ENCODE measurements around the gene HMGB4.

HMGB4 gene

DNA sequence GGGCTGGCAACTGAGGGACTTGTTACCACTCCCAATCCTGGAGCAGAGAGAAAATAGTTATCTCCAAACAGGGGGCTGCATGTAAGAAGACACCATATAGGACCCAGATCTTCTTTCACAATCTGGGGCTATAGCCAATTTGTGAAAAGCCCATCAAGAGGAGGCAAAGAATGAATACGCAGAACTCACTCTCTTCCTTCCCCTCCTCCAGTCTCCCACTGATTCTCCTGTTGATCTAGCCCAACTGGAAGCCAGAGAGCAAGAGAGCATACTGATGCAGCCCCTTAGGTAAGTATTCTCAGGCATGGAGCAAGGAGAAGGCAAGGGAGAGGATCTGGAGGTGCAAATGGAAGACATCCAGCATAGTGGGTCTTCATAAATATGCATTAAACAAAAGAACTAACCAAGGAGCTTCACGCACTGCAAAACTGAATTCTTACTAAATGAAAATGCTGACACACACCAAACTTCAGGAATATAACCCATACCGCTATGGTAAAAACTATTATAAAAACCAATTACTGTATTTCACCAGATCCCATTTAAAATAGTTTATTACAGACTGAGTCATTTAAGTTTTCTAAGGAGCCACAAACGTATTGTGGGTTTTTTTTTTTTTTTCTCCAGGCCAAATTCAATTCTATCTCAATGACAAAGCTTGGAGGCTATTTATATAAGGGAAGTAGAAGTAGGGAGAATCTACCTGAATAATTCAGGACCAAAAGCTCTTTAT is 15.5 kb upstream of the HMGB4 start:
- no peak for DNase-seq (ENCODE audit: low read depth)

GRCh38 chr1:33849211-33849610 is 14.7 kb upstream of the HMGB4 start:
- no peak for DNase-seq (ENCODE audit: low read depth)

DNA sequence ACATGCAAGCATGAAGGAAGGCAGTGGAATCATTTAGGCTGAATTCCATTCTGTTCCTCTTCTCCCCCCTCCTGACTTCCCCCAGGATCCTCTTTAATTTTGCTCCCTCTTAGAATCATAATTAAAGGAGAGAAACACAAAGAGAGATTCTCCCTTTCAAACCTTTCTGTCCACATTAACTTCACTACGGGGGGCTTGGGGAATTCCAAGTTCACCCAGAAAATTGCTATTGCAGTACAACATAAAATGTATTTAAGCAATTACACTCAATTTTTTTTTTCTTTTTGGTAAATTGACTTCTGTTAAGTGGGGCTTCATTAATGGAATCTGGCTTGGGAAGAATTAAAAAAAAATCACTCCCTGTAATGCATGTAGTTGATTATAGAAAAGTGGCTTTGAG is 13.4 kb upstream of the HMGB4 start:
- no peak for DNase-seq (ENCODE audit: low read depth)

DNA sequence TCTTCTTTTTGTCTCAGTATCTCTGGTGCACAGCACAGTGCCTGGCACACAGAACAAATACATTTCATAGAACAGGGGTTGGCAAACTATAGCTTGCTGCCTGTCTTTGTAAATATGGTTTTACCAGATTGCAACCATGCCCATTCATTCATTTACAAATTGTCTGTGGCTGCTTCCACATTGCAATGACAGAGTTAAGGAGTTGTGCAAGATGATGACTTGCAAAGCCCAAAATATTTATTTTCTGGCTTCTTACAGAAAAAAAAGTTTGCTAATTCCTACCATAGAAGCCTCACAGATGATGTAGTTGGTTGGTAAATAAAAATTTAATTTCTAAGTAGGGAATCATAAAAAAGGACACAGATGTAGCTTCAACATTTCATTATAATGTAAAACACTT is 11.2 kb upstream of the HMGB4 start:
- DNase-seq (ENCODE audit: low read depth): no peak

DNA sequence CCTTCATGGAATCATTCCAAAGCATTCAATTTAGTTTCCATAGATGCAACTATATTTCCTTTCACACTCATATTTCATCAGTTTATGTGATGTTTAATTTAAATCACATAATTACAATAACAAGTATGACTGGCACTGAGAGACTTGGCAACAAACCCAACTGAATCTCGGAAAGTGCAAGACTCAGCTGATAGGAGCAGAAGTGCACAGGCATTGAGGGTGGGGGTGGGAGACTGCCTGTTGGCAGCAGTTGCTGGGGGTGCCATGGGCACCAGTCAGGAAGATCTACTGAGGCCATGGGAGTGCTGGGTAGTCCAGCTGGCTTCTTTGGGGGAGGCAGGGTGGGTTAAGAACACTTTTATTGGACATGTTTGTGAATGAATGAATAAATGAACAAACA is 10.4 kb upstream of the HMGB4 start:
- no peak for DNase-seq (ENCODE audit: low read depth)

DNA sequence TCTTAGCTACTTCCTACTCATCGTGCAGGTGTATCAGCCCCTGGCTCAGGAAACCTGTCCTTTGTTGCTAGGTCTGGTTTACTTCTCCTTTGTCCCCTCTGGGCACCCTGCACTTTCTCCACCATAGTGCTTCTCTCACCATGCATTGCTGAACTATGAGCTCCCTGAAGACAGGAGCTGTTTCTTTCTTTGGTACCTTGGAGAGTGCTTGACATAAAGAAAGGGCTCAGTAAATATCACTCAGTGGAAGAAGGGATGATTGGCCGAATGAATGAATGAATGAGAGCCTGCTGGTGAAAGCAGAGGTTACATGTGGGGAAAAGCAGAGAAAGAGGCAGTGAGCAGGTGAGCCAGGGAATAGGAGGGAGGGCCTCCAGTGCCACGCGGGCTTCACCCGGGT is 9.8 kb upstream of the HMGB4 start:
- no peak for DNase-seq (ENCODE audit: low read depth)

- no peak for DNase-seq (ENCODE audit: low read depth)
These were observed 3.2 kb upstream of the HMGB4 start for GRCh38 chr1:33860671-33861070.

DNA sequence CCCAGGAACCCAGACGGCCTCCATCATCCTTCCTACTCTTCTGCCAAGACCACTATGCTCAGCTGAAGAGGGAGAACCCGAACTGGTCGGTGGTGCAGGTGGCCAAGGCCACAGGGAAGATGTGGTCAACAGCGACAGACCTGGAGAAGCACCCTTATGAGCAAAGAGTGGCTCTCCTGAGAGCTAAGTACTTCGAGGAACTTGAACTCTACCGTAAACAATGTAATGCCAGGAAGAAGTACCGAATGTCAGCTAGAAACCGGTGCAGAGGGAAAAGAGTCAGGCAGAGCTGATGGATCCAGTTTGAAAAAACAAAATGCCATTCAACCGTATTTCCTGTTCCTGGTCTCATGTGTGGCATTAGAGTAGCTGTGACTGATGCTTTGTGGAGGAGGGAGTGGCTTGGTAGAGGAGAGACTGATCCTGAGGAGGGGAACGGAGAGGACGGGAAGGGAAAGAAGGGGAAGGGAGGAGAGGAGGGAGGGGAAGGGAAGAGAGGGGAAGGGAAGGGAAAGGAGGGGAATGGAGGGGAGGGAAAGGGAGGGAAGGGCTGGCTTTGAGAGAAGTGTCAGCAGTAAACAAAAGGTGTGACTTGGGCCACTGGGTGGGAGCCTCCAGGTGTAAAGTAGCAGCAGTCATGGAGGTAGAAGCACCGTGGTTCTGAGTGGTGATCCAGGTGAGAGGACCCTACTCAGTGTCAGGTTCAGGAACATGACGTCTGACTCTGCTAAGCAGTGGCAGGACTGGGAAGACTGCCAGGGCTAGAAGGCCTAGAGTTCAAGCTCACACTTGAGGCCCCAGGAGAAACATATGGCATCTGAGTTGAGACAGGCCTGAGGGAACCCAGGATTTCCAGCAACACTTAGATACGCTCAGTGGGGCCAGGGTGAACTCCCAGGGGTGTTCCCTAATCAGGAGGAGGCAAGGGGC is 846 bp downstream of the HMGB4 start:
- DNase-seq (ENCODE audit: low read depth): no peak

DNA sequence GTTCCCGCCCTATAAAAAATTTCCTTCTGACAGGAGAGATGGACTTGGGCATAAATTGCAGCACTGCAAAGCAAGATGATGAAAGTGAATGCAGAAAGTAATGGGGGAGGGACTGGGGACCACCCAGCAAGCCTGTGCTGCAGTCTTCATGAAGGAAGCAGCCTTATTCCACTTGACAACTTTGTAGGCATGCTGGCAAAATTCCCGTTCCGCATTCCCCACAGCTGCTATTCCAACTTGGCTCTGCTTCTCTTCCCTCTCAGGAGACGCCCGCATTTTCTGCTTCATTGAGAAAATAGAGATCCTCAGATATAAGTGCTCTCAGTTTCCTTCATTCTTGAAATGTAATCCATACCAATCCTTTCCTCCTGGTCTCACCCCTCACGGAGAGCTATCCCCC is 2.4 kb downstream of the HMGB4 start:
- DNase-seq (ENCODE audit: low read depth): no peak

GRCh38 chr1:33867684-33868083 is 3.8 kb downstream of the HMGB4 start:
- no peak for DNase-seq (ENCODE audit: low read depth)

DNA sequence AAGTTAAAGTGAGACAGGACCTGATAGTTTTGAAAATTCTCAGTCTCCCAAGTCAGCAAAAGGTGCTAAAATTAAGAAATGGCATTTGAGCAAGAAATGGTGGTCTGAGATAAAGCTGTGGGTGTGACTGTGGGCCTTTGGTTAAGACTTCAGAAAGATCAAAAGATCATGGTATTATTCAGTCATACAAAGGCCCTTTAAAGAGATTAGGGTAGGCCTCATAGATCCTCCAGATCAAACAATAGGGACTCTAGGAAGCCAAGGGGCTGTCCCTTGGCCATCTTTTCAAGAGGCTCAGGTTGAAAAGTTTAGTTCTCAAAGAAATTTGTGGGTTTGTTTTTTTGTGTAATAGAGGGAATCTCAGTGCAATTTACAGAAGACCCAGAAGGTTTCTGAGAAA is 8.4 kb downstream of the HMGB4 start:
- no peak for DNase-seq (ENCODE audit: low read depth)

GRCh38 chr1:33872683-33873082 is 8.8 kb downstream of the HMGB4 start:
- DNase-seq (ENCODE audit: low read depth): no peak

DNA sequence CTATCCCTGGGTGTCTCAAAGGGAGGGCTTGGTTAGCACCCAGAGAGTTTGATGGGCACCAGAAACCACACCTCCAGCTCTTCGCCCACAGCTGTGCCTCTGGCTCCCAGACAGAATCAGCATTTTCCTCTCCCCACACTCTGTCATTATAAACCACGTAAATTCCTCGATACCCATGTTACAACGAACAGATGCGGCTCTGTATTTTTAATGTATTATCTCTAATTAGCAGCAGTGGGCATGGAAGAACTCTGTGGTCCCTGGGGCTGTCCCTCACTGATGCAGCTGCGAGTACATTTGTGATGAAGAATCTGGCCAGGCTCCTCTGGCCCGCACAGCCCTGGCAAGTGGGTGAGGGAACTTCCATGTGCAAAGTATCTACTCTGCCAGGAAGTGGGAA is 10.8 kb downstream of the HMGB4 start:
- DNase-seq (ENCODE audit: low read depth): no peak

- no peak for DNase-seq (ENCODE audit: low read depth)
These were observed 12.0 kb downstream of the HMGB4 start for GRCh38 chr1:33875862-33876261.

GRCh38 chr1:33876970-33877650 is 13.2 kb downstream of the HMGB4 start:
- no peak for DNase-seq (ENCODE audit: low read depth)

DNA sequence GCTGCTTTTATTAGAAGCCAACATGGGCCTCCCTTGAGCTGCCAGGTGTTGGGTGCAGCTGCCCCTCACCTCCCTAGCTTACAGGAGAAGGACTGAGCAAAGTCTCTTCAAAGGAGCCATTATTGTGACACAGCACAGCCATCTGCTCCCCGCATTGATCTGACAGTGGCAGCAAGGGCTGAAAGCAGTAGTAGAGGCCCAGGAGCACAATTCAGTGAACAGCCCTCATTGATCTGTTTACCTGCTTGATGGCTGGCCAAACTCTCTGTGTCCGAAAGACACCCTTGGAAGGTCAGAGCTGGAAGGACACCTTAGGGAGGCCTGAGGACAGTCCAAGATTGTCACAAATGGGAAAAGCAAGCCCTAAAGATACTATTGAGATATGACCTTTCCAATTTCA is 14.5 kb downstream of the HMGB4 start:
- DNase-seq (ENCODE audit: low read depth): no peak

GRCh38 chr1:33880305-33880704 is 16.4 kb downstream of the HMGB4 start:
- no peak for DNase-seq (ENCODE audit: low read depth)

GRCh38 chr1:33886496-33886895 is 22.6 kb downstream of the HMGB4 start:
- no peak for DNase-seq (ENCODE audit: low read depth)

GRCh38 chr1:33893147-33893830 is 29.4 kb downstream of the HMGB4 start:
- DNase-seq (ENCODE audit: low read depth): no peak

DNA sequence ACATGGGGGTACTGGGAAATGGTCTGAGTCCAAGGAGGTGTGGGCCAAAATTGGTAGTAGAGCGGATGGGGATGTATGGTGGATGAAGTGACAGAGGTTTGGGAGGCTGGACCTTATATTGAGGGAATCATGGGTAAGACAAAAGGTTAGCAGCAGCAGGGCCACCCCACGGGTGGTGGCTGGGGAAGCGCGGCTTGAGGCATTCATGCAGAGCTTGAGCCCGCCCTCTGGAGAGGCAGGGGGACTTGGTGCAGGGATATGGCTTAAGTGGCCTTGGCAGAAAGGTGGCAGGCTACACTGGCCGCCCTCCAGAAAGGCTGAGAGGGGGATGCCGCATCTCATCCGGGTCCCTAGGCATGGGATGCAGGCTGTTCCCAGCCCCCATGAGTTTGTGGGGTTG is 31.5 kb downstream of the HMGB4 start:
- no peak for DNase-seq (ENCODE audit: low read depth)

GRCh38 chr1:33895976-33896375 is 32.1 kb downstream of the HMGB4 start:
- DNase-seq (ENCODE audit: low read depth): no peak

GRCh38 chr1:33897092-33897725 is 33.3 kb downstream of the HMGB4 start:
- no peak for DNase-seq (ENCODE audit: low read depth)
